ENCODE data around the gene COPG1. TPM values are rescaled to one million over a fixed set of nuclear protein-coding genes. Genes with fewer than 3 reads are reported as not detected.
A peak's percentile ranks its signal among the peaks of the same experiment; 100 is the strongest.

The COPG1 gene
- total RNA-seq, 1 experiment from 2014 or later: 225 TPM

DNA sequence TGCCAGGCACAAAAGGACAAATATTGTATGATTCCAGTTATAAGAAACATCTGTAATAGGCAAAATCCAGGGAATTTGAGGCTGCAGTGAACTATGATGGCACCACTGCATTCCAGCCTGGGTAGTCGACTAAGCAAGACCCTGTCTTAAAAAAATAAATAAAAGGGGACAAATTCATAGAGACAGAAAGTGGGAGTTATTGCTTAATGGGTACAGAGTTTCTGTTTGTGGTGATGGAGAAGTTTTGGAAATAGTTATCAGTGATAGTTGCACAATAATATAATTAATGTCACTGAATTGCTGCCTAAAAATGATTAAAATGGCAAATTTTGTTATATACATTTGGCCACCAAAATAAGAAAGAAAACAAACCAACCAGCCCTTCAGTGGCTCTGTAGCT lies 38.1 kb upstream of the COPG1 start:
- DNase-seq (ENCODE audit: low read depth, low spot score) (no peak), ATAC-seq (no peak)
- CTCF ChIA-PET: no interaction called here
- H3K27ac ChIP-seq (ENCODE audit: low read length): peak overlapping the region; percentile 80
- POLR2A ChIA-PET: interaction anchor here (0.5 kb wide), 1 partner anchor 35 kb away, joined by 10 read pairs; no protein-coding TSS in a partner anchor
- H3K4me3 ChIP-seq (ENCODE audit: low read depth in 2 of 2, low read length in 2 of 2): no peak overlapping the region
- intact Hi-C loops (cut with micrococcal nuclease; ENCODE audit: unreplicated experiment): no loop called here
- no peak for TF ChIP-seq SIN3A (IDR thresholded peaks at IDR 0.05; ENCODE audit: borderline replicate concordance, insufficient read depth, low read depth, low read length)
- TF ChIP-seq, protein P1, sequence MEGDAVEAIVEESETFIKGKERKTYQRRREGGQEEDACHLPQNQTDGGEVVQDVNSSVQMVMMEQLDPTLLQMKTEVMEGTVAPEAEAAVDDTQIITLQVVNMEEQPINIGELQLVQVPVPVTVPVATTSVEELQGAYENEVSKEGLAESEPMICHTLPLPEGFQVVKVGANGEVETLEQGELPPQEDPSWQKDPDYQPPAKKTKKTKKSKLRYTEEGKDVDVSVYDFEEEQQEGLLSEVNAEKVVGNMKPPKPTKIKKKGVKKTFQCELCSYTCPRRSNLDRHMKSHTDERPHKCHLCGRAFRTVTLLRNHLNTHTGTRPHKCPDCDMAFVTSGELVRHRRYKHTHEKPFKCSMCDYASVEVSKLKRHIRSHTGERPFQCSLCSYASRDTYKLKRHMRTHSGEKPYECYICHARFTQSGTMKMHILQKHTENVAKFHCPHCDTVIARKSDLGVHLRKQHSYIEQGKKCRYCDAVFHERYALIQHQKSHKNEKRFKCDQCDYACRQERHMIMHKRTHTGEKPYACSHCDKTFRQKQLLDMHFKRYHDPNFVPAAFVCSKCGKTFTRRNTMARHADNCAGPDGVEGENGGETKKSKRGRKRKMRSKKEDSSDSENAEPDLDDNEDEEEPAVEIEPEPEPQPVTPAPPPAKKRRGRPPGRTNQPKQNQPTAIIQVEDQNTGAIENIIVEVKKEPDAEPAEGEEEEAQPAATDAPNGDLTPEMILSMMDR (IDR thresholded peaks at IDR 0.05): no peak
- no peak for TF ChIP-seq POLR2AphosphoS5 (IDR thresholded peaks at IDR 0.05; ENCODE audit: low read depth, low read length)
- TF ChIP-seq TCF7L2 (IDR thresholded peaks at IDR 0.05; ENCODE audit: low read depth, low read length): no peak
- TF ChIP-seq, protein P2, sequence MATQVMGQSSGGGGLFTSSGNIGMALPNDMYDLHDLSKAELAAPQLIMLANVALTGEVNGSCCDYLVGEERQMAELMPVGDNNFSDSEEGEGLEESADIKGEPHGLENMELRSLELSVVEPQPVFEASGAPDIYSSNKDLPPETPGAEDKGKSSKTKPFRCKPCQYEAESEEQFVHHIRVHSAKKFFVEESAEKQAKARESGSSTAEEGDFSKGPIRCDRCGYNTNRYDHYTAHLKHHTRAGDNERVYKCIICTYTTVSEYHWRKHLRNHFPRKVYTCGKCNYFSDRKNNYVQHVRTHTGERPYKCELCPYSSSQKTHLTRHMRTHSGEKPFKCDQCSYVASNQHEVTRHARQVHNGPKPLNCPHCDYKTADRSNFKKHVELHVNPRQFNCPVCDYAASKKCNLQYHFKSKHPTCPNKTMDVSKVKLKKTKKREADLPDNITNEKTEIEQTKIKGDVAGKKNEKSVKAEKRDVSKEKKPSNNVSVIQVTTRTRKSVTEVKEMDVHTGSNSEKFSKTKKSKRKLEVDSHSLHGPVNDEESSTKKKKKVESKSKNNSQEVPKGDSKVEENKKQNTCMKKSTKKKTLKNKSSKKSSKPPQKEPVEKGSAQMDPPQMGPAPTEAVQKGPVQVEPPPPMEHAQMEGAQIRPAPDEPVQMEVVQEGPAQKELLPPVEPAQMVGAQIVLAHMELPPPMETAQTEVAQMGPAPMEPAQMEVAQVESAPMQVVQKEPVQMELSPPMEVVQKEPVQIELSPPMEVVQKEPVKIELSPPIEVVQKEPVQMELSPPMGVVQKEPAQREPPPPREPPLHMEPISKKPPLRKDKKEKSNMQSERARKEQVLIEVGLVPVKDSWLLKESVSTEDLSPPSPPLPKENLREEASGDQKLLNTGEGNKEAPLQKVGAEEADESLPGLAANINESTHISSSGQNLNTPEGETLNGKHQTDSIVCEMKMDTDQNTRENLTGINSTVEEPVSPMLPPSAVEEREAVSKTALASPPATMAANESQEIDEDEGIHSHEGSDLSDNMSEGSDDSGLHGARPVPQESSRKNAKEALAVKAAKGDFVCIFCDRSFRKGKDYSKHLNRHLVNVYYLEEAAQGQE (IDR thresholded peaks at IDR 0.05; ENCODE audit: insufficient read depth in 1 of 2, low read depth in 2 of 2, low read length in 1 of 2): no peak
- no peaks in the 10 kb centered on the region for H3K9me3 ChIP-seq (ENCODE audit: control insufficient read depth, insufficient read depth, low read depth, low read length)
- peaks cover 19% of the 10 kb centered on the region for H3K4me1 ChIP-seq (ENCODE audit: control insufficient read depth, insufficient read depth, low read length)
- in situ Hi-C loops (cut with HindIII; ENCODE audit: low pct_unique_long_range_greater_than_20kb, low sequenced_read_pairs): no loop called here
- no TSS peak for BruUV-seq (replicated peaks)
- no peaks in the 10 kb centered on the region for H3K36me3 ChIP-seq (ENCODE audit: control insufficient read depth, insufficient read depth, low read length)
- H3K27me3 ChIP-seq (ENCODE audit: control insufficient read depth, insufficient read depth, low read length): no peaks in the 10 kb centered on the region

DNA sequence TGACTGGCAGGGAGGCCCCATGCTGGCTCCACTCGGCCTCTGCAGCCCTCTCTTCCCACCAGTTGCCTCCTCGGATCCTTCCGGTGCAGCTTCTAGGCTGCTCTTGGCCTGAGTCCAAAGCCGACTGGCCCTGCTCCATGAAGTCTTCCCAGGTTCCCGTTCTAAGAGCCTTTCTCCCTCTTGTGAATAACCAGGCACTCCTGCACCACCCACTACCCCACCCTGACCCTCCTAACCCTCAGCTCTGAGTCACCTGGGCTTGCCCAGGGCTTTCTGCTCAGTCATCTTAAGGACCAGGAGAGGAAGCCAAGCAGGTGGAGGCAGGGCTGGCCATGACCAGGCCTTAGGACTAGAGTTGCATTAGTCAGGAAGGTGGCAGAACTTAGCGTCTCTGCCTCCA lies 37.6 kb upstream of the COPG1 start:
- intact Hi-C loops (cut with micrococcal nuclease; ENCODE audit: unreplicated experiment): no loop called here

DNA sequence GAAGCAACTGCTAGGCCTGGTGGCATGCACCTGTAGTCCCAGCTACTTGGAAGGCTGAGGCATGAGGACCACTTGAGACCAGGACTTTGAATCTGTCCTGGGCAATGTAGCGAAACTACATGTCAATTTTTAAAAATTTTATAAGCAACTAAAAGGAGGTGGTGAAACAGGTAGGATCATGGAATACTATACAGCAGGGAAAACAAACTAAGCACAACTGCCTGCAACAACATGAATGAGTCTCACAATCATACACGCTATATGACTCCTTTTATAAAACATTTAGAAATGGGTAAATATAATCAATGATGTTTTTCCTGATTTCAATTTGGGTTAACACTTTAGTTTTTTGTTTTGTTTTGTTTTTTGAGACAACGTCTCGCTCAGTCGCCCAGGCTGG lies 36.2 kb upstream of the COPG1 start:
- Histone ChIP-seq H3K9me3 (ENCODE audit: control insufficient read depth, insufficient read depth, low read depth, low read length) (no peaks in the 10 kb centered on the region), H3K27me3 (ENCODE audit: control insufficient read depth, insufficient read depth, low read length) (no peaks in the 10 kb centered on the region), H3K27ac (ENCODE audit: low read length) (no peak overlapping the region), H3K4me1 (ENCODE audit: control insufficient read depth, insufficient read depth, low read length) (peaks cover 21% of the 10 kb centered on the region), H3K36me3 (ENCODE audit: control insufficient read depth, insufficient read depth, low read length) (no peaks in the 10 kb centered on the region), H3K4me3 (ENCODE audit: low read depth in 2 of 2, low read length in 2 of 2) (no peak overlapping the region)
- POLR2A ChIA-PET: no interaction called here
- intact Hi-C loops (cut with micrococcal nuclease; ENCODE audit: unreplicated experiment) (no loop called here), in situ Hi-C loops (cut with HindIII; ENCODE audit: low pct_unique_long_range_greater_than_20kb, low sequenced_read_pairs) (no loop called here)
- TF ChIP-seq, protein P1 (IDR thresholded peaks at IDR 0.05): no peak
- no peak for TF ChIP-seq SIN3A (IDR thresholded peaks at IDR 0.05; ENCODE audit: borderline replicate concordance, insufficient read depth, low read depth, low read length)
- no peak for TF ChIP-seq TCF7L2 (IDR thresholded peaks at IDR 0.05; ENCODE audit: low read depth, low read length)
- TF ChIP-seq, protein P2 (IDR thresholded peaks at IDR 0.05; ENCODE audit: insufficient read depth in 1 of 2, low read depth in 2 of 2, low read length in 1 of 2): no peak
- no peak for TF ChIP-seq POLR2AphosphoS5 (IDR thresholded peaks at IDR 0.05; ENCODE audit: low read depth, low read length)
- DNase-seq (ENCODE audit: low read depth, low spot score): no peak
- BruUV-seq (replicated peaks): no TSS peak
- ATAC-seq: no peak
- CTCF ChIA-PET: no interaction called here

More for the DNA sequence above, 37.6 kb upstream of the COPG1 start:
- DNase-seq (ENCODE audit: low read depth, low spot score): peak; percentile 97
- in situ Hi-C loops (cut with HindIII; ENCODE audit: low pct_unique_long_range_greater_than_20kb, low sequenced_read_pairs): no loop called here
- peak overlapping the region; percentile 80 for H3K27ac ChIP-seq (ENCODE audit: low read length)
- ChIA-PET POLR2A (interaction anchor here (0.5 kb wide), 1 partner anchor 35 kb away, joined by 10 read pairs; no protein-coding TSS in a partner anchor), CTCF (no interaction called here)
- peak; percentile 96 for ATAC-seq
- peaks cover 19% of the 10 kb centered on the region for H3K4me1 ChIP-seq (ENCODE audit: control insufficient read depth, insufficient read depth, low read length)
- H3K9me3 ChIP-seq (ENCODE audit: control insufficient read depth, insufficient read depth, low read depth, low read length): no peaks in the 10 kb centered on the region
- no peak overlapping the region; a peak in 1 of 4 replicates for H3K4me3 ChIP-seq (ENCODE audit: low read depth in 2 of 2, low read length in 2 of 2)
- no TSS peak for BruUV-seq (replicated peaks)
- no peaks in the 10 kb centered on the region for H3K27me3 ChIP-seq (ENCODE audit: control insufficient read depth, insufficient read depth, low read length)
- peak; percentile 53; the same call in 1 of the 2 replicates for TF ChIP-seq POLR2AphosphoS5 (IDR thresholded peaks at IDR 0.05; ENCODE audit: low read depth, low read length)
- no peak for TF ChIP-seq SIN3A (IDR thresholded peaks at IDR 0.05; ENCODE audit: borderline replicate concordance, insufficient read depth, low read depth, low read length)
- H3K36me3 ChIP-seq (ENCODE audit: control insufficient read depth, insufficient read depth, low read length): no peaks in the 10 kb centered on the region

All from Panc1 (cell line).